GM12864 (cell line): ENCODE results near the gene LIPG.
"Not testable (repeated sequence)": the region's sequence is repeated elsewhere in the genome, so short reads cannot be mapped to it uniquely, and the experiment has no call there.

Experiments
- DNase-seq: peaks from one replicate; pipeline ENCODE4 v3.0.0-alpha.2; 2011; ENCODE audit warnings: low read depth
- H3K4me3 ChIP-seq: 2 replicates; pipeline ENCODE4 v1.5.1; 2011; ENCODE audit warnings: mild to moderate bottlenecking, low read depth, low read length, control low read depth
- TF ChIP-seq, protein P1 (sequence below): IDR thresholded peaks from 2 replicates; pipeline ENCODE4 v1.5.1; 2011; ENCODE audit warnings: low read depth, mild to moderate bottlenecking, moderate library complexity, low read length, control low read depth, inconsistent platforms; ENCODE audit errors: missing control alignments

The LIPG gene

DNA sequence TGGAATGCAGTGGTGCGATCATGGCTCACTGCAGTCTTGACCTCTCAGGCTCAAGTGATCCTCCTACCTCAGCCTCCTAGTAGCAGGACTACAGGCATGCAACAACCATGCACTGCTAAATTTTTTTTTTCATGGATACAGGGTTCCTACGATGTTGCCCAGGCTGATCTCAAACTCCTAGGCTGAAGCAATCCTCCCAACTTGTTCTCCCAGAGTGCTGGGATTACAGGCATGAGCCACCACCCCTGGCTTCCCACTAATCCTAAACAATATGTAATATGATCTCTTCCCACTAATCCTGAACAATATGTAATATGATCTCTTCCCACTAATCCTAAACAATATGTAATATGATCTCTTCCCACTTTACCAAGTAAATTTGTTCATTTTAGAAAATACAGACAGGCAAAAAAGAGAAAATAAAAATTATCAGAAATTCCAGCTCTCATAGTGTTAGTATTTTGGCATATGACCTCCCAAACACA lies 41.2 kb upstream of the LIPG start:
- no peak for DNase-seq
- TF ChIP-seq, protein P1, sequence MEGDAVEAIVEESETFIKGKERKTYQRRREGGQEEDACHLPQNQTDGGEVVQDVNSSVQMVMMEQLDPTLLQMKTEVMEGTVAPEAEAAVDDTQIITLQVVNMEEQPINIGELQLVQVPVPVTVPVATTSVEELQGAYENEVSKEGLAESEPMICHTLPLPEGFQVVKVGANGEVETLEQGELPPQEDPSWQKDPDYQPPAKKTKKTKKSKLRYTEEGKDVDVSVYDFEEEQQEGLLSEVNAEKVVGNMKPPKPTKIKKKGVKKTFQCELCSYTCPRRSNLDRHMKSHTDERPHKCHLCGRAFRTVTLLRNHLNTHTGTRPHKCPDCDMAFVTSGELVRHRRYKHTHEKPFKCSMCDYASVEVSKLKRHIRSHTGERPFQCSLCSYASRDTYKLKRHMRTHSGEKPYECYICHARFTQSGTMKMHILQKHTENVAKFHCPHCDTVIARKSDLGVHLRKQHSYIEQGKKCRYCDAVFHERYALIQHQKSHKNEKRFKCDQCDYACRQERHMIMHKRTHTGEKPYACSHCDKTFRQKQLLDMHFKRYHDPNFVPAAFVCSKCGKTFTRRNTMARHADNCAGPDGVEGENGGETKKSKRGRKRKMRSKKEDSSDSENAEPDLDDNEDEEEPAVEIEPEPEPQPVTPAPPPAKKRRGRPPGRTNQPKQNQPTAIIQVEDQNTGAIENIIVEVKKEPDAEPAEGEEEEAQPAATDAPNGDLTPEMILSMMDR = no peak
- no peak overlapping the region for H3K4me3 ChIP-seq

DNA sequence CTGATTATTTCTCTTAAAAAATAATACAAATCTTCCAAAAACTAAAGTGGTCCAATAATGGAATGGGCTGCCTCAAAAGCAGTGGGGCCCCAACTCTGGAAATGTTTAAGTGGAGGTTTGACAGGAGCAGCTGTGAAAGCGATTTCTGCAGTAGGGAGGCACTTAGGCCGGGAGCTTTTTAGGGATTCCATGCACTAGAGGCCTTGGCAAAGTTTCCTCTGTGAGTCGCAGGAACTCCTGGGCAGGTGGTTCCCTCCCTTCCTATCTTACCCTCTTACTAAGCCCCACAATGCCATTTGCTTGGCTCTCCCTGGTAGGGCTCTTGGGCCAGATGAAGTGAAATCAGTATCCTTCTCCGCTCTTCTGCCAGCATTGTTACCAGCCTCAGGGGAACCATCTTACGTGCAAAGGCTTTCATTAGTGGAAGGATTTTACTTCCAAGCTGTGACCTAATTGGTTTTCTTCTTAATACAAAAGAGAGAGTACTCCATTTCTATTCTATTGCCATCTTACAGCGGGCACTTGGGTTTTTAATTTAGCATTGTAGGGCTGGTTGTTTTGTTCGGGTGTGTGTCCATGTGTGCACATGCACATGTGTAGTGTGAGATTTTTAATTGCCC lies 40.5 kb upstream of the LIPG start:
- TF ChIP-seq, protein P1 = no peak
- H3K4me3 ChIP-seq = no peak overlapping the region
- no peak for DNase-seq

DNA sequence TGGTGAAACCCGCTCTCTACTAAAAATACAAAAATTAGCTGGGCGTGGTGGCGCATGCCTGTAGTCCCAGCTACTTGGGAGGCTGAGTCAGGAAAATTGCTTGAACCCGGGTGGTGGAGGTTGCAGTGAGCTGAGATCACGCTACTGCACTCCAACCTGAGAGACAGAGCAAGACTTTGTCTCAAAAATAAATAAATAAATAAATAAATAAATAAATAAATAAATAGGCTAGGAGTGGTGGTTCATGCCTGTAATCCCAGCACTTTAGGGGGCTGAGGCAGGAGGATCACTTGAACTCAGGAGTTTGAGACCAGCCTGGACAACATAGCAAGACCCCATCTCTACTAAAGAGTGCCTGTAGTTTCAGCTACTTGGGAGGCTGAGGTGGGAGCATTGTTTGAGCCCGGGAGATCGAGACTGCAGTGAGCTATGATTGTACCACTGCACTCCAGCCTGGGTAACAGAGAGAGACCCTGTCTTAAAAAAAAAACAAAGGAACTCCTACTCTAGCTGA lies 38.2 kb upstream of the LIPG start:
- not testable (repeated sequence) for H3K4me3 ChIP-seq, DNase-seq

DNA sequence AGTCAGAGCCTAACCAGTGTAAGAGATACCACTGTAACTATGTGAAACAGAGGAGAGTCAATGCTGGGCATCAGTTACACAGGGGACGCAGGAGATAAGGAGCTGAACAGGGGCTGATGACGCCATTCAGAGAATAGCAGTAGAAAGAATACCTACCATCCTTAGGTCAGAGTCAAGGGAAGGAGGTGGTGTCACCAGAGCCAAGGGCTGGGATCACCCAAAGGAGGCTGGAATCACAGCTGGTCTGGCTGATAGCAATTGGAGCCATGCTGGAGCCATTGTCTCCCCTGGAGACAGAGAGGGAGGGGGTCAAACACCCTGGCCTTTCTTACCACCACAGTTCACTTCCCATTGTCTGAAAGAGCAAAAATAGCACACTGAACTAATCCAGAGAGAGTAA lies 37.5 kb upstream of the LIPG start:
- TF ChIP-seq, protein P1 = no peak
- H3K4me3 ChIP-seq = no peak overlapping the region
- no peak for DNase-seq

DNA sequence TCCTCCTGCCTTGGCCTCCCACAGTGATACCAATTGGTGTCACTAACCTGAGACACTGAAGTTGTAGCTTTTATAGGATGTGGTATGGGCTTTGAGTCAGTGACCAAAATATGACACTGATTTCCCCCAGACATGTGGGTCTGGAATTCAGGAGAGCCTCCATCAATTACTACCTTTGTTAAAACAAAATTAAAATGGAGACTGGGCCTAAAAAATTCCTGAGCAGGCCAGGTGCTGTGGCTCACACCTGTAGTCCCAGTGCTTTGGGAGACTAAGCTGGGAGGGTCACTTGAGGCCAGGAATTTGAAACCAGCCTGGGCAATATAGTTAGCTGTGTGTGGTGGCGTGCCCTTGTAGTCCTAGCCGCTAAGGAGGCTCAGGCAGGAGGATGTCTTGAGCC lies 36.9 kb upstream of the LIPG start:
- no peak overlapping the region for H3K4me3 ChIP-seq
- no peak for DNase-seq
- TF ChIP-seq, protein P1 = no peak

DNA sequence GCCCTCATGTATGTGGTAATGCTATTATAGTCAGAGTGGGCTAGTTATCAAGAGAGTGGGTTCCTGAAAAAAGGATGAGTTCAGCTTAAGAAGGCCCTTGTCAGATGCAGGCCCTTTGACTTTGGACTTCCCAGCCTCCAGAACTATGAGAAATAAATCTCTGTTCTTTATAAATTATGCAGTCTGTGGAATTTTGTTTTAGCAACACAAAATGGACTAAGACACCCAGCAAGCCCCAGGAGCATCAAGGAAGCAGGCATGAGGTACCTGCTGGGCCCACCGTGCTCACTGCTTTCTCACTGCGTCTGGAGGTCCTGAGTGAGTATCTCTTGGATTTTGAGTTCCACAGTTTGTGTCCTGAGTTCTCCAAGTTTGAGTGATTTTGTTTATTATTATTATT lies 35.9 kb upstream of the LIPG start:
- TF ChIP-seq, protein P1 = no peak
- no peak for DNase-seq
- H3K4me3 ChIP-seq = no peak overlapping the region

DNA sequence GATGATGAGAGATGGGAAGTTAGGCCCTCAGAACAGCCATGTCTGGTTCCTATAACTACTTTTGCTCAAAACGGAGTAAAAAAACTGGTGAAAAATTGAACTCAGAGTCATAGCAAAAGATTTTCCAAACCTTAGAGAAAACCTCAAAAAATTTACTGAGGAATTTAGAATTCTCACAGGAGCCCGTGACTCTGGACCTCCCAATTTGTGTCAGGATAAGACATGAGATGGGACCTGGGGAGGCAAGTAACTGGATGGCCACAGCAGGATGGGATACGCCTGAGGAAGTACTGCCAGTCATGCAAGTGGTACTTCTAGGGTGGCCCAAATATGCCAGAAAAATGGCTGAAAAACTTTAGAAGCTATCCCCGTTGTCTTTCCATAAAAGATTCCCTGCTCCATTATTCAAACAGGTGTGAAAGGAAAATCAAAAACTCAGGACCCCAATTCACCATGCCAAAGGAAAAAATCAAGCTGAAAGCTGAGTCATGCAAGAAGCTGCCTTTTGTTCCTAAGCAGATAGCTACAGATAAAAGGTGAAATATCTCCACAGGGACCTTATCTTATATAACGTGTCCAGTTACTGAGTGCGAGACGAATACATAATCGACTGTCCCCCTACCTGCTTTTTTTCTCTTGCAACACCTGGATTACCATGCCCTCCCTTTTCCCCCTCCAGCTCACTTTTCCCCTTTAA lies 34.1 kb upstream of the LIPG start:
- TF ChIP-seq, protein P1 = no peak

More for the DNA sequence above, 34.1 kb upstream of the LIPG start:
- no peak overlapping the region for H3K4me3 ChIP-seq
- DNase-seq = no peak
